Lower lobe of right lung (tissue), 2 donors: ENCODE results near the gene PAN3. TPM values are rescaled to one million over a fixed set of nuclear protein-coding genes. Genes with fewer than 3 reads are reported as not detected.

Experiments used
- ATAC-seq, 2 donors: fragments of 200-7000 bp; cut with Tn5 transposase; one replicate each; pipeline ENCODE4 v1.9.1; 2020 to 2022; ENCODE audit warnings: mild to moderate bottlenecking in 2 of 2, moderate library complexity in 2 of 2
- DNase-seq: peaks from one replicate; pipeline ENCODE4 v3.0.0-alpha.2; 2020
- H3K27ac ChIP-seq: fragments of 200-600 bp; one replicate; pipeline ENCODE4 v1.8.0; 2022
- H3K27me3 ChIP-seq: fragments of 200-600 bp; one replicate; pipeline ENCODE4 v1.8.0; 2022; ENCODE audit warnings: low read depth
- H3K36me3 ChIP-seq: fragments of 200-600 bp; one replicate; pipeline ENCODE4 v1.8.0; 2022; ENCODE audit warnings: mild to moderate bottlenecking
- H3K4me1 ChIP-seq: fragments of 200-600 bp; one replicate; pipeline ENCODE4 v1.8.0; 2022
- H3K4me3 ChIP-seq: fragments of 200-600 bp; one replicate; pipeline ENCODE4 v1.8.0; 2022; ENCODE audit warnings: mild to moderate bottlenecking
- H3K9me3 ChIP-seq: fragments of 200-600 bp; one replicate; pipeline ENCODE4 v1.8.0; 2022
- intact Hi-C: fragments of 100-400 bp; cut with DNase I; formaldehyde crosslinking; loops from one replicate; pipeline ENCODE4 v1.11.0; 2022
- total RNA-seq: library from RNA; stranded (reverse); fragmentation: NEBNext Ultra II Directional; extraction: Animal tissue kit (Norgen Biotek cat#: 25700); gene quantifications from one replicate; pipeline ENCODE4 v1.2.1, GENCODE V29; 2021
- TF ChIP-seq, protein P1 (sequence below): fragments of 200-600 bp; IDR thresholded peaks from one replicate; pipeline ENCODE4 v1.8.0; 2022; ENCODE audit warnings: antibody characterized with exemption, mild to moderate bottlenecking
- donor health status: DM: no; HTN: yes; CAD: no; lungs with severe emphysema.

The PAN3 gene
- total RNA-seq, 1 donor from 2014 or later: 36.2 TPM

DNA sequence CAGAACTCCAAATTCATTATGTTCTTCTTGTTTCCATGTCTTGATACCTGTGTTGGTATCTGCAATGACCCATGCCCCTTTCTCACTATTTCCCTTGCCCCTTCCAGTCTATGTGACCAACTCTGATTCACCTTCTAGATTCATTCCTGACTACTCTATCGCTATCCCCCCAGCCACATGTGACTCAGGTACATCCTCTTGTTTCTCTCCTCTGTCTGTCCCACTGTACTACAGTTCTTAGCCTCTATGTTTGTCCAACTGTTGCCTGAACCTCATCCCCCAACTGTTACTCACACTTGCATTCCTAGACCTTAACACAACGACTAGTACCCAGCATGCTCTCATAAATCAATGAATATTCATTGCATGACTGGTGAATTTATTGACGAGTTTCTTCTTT is 27.9 kb upstream of the PAN3 start:
- Histone ChIP-seq H3K36me3 (no peaks in the 10 kb centered on the region), H3K4me1 (no peaks in the 10 kb centered on the region), H3K27ac (no peak overlapping the region), H3K4me3 (no peak overlapping the region), H3K9me3 (no peaks in the 10 kb centered on the region), H3K27me3 (peaks cover 3% of the 10 kb centered on the region)
- intact Hi-C loops: no loop called here
- no peak for ATAC-seq
- no peak for DNase-seq
- TF ChIP-seq, protein P1, sequence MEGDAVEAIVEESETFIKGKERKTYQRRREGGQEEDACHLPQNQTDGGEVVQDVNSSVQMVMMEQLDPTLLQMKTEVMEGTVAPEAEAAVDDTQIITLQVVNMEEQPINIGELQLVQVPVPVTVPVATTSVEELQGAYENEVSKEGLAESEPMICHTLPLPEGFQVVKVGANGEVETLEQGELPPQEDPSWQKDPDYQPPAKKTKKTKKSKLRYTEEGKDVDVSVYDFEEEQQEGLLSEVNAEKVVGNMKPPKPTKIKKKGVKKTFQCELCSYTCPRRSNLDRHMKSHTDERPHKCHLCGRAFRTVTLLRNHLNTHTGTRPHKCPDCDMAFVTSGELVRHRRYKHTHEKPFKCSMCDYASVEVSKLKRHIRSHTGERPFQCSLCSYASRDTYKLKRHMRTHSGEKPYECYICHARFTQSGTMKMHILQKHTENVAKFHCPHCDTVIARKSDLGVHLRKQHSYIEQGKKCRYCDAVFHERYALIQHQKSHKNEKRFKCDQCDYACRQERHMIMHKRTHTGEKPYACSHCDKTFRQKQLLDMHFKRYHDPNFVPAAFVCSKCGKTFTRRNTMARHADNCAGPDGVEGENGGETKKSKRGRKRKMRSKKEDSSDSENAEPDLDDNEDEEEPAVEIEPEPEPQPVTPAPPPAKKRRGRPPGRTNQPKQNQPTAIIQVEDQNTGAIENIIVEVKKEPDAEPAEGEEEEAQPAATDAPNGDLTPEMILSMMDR: no peak

DNA sequence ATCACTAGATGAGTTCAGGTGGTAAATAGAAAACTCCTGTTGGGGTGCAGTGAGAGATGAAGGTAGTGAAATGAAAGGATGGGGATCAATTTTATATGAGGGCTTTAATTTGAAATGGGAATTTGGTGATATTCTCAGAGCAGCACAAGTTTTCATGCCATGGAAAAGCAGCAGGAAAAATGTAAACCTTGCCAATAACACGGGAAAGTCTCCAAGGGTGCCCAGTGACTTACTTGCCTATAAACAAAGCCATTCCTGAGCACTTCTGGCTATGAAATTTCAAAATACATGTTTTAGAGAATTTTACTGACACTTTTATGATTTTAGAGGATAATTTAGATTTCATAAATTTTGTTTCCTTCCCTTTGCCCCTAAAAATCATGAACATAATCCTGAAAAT is 21.6 kb upstream of the PAN3 start:
- no peak for DNase-seq
- no peak for ATAC-seq

DNA sequence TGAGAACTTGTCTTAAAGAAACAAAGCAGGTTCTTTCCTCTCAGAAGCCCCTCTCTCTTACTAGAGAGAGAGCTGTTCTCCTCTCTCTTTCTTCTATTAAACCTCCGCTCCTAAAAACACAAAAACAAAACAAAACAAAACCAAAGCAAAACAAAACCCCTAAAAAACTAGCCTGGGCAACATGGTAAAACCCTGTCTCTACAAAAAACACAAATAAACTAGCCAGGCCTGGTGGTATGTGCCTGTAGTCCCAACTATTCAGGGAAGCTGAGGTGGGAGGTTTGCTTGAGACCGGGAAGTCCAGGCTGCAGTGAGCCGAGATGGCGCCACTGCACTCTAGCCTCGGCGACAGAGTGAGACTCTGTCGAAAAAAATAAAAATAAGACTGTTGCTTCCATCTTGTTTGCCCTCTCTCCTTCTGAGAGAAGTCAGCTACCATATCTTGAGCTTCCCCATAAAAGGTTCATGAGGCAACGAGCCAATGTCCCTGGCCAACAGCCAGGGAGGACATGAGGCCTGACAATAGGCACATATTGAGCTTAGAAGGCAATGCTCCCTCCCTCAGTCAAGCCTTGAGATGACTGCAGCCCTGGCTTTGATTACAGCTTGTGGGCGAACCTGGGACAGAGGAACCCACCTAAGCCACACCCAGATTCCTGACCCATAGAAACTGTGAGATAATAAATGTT is 20.5 kb upstream of the PAN3 start:
- ATAC-seq (no peak), DNase-seq (no peak)
- H3K4me1 ChIP-seq: no peaks in the 10 kb centered on the region
- TF ChIP-seq, protein P1: no peak
- no peak overlapping the region for H3K4me3 ChIP-seq
- no peaks in the 10 kb centered on the region for H3K9me3 ChIP-seq
- intact Hi-C loops: no loop called here
- H3K36me3 ChIP-seq: no peaks in the 10 kb centered on the region
- no peak overlapping the region for H3K27ac ChIP-seq
- H3K27me3 ChIP-seq: no peaks in the 10 kb centered on the region

More for the DNA sequence above, 21.6 kb upstream of the PAN3 start:
- Histone ChIP-seq H3K9me3 (no peaks in the 10 kb centered on the region), H3K27ac (no peak overlapping the region), H3K36me3 (no peaks in the 10 kb centered on the region), H3K4me3 (no peak overlapping the region), H3K4me1 (no peaks in the 10 kb centered on the region), H3K27me3 (no peaks in the 10 kb centered on the region)
- TF ChIP-seq, protein P1: no peak
- intact Hi-C loops: no loop called here

DNA sequence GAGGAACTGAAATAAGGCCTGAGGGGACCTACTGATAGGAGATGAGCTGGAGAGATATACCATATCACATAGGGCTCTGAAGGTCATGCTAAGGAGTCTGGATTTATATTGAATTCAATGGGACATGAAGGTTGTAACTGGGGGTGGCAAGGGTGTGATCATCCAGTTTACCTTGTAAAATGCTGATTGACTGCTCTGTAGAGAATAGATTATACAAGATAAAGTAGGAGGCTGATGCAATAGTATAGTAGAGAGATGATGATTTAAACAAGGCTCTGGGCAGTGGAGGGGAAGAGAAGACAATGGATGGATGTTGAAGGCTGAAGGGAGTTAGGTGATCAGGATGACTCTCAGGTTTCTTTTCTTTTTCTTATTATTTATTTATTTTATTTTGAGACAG is 18.0 kb upstream of the PAN3 start:
- H3K27me3 ChIP-seq: no peaks in the 10 kb centered on the region
- no peaks in the 10 kb centered on the region for H3K9me3 ChIP-seq
- H3K27ac ChIP-seq: no peak overlapping the region
- intact Hi-C loops: no loop called here
- H3K36me3 ChIP-seq: no peaks in the 10 kb centered on the region
- no peak for DNase-seq
- no peaks in the 10 kb centered on the region for H3K4me1 ChIP-seq
- no peak for ATAC-seq
- TF ChIP-seq, protein P1: no peak
- H3K4me3 ChIP-seq: no peak overlapping the region

DNA sequence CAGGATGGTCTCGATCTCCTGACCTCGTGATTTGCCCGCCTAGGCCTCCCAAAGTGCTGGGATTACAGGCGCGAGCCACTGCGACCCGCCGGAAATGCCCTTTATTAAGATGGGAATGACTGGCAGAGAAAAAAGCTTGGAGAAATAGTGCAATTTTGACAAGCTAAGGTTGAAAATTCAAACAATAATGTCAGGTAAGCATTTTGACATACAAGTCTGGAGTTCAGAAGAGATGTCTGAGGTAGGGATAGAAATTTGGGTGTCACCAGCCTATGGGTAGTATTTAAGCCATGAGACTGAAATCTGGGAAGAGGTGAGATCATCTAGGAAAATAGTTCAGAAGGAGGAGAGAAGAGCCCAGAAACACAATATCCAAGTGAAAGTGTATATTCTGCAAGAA is 17.1 kb upstream of the PAN3 start:
- H3K9me3 ChIP-seq: no peaks in the 10 kb centered on the region

More for the DNA sequence above, 17.1 kb upstream of the PAN3 start:
- TF ChIP-seq, protein P1: no peak
- Histone ChIP-seq H3K36me3 (no peaks in the 10 kb centered on the region), H3K4me1 (no peaks in the 10 kb centered on the region), H3K27me3 (no peaks in the 10 kb centered on the region), H3K27ac (no peak overlapping the region), H3K4me3 (no peak overlapping the region)
- intact Hi-C loops: no loop called here
- DNase-seq (no peak), ATAC-seq (no peak)
